ENCODE data around the gene SLC12A7.
"Not testable (repeated sequence)": the region's sequence is repeated elsewhere in the genome, so short reads cannot be mapped to it uniquely, and the experiment has no call there.

SLC12A7 gene

GRCh38 chr5:1111727-1112289, at the start of gene SLC12A7:
Gene SLC12A7, minus strand, starts transcription at chr5:1112063. Its CDS starts 72 bp downstream, at chr5:1111991.
- no peak for DNase-seq (ENCODE audit: low spot score)

DNA sequence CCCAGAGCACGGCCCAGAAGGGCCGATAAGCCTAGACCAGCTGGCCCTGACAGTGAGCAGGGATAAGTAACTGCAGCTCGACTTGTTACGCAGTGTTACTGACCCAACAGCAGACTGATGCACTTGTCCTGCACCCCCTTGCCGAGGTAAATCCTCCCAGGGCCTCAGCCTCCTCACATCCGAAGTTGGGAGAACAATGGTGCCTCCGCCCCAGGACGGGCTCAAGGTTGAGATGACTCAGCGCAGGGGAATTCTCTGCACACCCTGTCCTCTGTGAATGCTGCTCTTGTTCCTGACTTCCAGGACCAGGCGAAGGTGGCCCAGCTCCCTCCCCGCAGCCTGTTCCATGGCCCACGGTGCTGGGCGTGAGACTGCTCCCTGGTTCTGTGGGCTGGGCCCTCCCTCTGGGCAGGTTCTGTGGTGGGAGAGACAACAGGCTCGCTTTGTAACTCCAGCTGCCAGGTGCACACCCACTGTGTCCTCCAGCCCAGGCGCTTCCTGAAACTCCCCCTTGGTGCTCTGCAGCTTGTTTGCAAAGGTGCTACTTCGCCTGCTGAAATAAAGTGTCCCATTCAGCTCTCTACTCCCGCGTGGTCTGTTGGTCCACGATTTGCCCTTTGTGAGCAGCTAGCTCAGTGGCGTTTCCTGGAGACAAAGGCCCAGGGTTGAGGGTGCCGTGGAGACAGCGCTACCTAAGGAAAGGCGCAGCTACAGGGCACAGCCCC, 49.4 kb upstream of the SLC12A7 start:
- DNase-seq (ENCODE audit: low spot score): no peak

DNA sequence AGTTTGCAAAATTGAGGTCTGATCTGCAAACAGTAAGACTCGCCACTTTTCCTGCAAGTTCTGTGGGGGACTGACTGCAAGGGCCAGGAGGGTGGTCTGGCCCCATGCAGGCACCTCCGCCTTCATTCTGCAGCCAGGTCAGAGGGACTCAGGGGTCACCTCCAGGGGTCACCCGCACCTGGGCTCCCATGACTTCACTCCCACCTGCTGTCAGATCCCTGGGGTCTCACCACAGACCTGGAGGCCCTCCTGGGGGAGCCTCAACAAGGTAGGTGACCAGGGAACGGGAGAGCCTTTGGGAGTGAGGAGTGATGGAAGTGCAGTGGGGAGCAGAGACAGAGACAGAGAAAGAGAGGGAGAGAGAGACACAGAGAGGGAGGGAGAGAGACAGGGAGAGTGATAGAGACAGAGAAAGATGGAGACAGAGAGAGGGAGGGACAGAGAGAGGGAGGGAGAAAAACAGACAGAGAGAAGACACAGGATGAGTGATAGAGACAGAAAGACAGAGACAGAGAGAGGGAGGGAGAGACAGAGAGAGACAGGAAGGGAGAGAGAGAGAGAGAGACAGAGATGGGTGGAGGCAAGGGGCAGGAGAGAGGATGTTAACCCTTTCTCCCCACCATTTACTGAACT, 48.0 kb upstream of the SLC12A7 start:
- DNase-seq (ENCODE audit: low spot score): no peak

DNA sequence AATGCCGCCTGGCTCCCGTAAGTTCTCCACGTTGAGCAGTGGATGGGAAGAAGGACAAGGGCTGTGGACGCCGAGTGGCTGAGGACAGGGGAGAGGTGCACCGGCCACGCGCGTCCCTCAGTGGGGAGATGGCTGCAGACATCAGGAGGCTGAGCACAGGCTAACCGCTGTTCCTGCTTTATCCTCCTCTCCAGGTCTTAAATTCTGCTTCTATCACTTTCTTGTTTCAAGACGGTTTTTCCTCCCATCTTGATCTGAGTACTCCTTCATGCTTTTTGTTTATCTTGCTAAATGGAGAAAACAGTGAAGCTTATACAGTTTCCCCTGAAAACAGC, 47.4 kb upstream of the SLC12A7 start:
- no peak for DNase-seq (ENCODE audit: low spot score)

DNA sequence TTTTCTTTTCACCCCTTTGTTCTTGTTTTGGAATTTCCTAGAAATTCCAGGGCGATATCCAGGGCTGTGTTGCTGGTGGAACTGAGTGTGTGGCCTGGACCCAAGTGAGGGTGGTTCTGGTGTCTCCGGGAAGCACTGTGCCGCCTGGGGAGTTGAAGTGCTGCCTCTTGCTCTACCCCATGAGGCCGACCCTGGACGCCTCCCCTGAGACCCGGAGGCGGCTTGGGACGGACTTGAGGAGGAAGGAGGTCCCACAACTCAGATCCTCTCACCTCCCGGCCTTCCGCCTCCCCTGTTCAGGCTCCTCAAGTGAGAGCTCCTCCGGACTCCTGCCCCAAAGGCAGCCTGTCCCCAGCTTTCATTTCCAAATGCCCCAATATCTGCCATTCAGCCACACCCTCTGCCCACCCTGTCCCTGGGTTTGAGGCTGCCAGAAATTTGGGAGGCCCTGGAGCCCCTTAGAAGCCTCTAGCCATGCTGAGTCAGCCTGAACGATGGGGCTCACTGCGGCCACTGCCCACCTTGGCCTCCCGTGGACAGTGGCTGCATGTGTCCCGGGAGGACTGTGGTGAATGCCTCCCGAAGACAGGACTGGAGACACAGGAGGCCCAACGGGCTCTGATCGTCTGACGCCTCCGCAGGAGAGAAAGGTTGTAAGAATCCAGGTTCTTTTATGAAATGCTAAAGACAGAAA, 46.9 kb upstream of the SLC12A7 start:
- DNase-seq (ENCODE audit: low spot score): no peak

- not testable (repeated sequence) for DNase-seq (ENCODE audit: low spot score)
Observed at GRCh38 chr5:1157461-1157986, 45.7 kb upstream of the SLC12A7 start.

GRCh38 chr5:1156754-1157460, 45.0 kb upstream of the SLC12A7 start:
- no peak for DNase-seq (ENCODE audit: low spot score)

DNA sequence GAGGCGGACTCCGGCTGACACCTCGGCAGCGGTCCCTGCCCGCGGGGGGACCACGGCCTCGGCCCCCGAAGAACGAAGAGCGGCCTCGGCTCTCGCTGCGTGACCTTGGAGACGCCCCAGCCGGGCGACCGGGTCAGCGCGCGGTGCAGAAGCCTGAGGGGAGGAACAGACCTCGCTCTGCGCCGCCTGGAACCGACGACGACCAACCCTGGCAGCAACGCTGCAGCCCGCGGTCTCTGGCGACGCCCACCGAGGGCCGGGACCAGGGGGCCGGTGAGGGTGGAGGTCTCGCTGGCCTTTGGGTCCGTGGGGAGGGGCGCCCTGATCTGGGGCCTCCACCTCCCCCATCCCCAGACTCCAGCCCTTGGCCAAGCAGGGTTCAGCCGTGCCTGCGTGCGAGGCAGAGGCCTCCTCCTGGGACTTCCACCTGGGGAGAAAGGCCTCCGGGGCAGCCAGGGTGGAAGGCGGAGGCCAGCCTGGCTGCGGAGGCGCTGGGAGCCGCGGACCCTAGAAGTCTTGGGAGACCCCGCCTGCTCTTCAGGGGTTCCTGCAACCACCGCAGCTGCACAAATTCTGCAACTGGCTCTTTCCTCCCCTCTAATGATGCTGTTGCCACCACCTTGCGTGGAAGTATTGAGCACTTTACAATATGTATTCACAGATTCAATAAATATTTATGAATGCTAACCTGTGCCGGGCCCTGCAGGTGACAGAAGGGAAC, 44.3 kb upstream of the SLC12A7 start:
- DNase-seq (ENCODE audit: low spot score): no peak

GRCh38 chr5:1155191-1156032, 43.5 kb upstream of the SLC12A7 start:
- no peak for DNase-seq (ENCODE audit: low spot score)

DNA sequence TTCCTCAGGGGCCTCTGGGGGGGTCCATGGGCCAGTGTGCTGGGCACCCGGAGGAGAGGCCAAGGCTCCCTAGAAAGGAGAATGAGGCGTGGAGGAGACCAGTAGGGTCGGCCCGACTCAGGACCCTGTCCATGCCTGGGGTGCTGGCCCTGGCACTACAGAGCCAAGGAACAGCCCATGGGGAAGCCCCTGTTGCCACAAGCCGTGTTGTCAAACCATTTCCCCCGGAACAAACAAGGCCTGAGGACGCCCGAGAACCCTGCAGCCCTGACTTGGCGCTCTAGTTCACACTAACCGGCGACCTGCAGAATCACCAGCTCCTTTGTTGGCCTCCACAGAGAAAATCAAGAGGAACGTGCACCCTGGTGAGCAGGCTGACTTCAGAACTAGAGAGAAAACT, 41.6 kb upstream of the SLC12A7 start:
- DNase-seq (ENCODE audit: low spot score): no peak

DNA sequence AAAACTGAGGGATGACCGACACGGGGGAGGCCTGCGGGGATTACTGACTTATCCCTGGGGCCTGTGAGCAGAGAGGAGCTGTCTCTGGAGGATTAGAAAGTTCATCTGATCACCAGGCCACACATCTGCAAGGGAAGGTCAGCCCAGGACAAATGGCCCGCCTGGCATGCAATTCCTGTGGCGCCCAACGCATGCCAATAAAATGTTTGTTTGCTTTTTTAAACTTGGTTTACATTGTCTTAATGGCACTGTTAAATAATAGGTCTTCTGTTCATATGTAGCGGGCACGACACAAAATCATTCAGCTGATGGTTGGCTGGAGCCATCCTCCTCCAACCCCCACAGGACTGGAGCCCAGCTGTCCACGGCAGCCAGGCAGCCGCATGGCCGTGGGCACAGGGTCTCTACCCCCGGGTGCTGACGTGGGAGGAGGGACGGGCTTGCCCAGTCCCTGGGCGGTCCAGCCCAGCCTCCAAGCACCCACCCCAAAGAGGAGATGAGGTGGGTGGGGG, 41.0 kb upstream of the SLC12A7 start:
- DNase-seq (ENCODE audit: low spot score): no peak

GRCh38 chr5:1152156-1152555, 40.3 kb upstream of the SLC12A7 start:
- no peak for DNase-seq (ENCODE audit: low spot score)

- no peak for DNase-seq (ENCODE audit: low spot score)
Observed at GRCh38 chr5:1151316-1151715, 39.5 kb upstream of the SLC12A7 start.

DNA sequence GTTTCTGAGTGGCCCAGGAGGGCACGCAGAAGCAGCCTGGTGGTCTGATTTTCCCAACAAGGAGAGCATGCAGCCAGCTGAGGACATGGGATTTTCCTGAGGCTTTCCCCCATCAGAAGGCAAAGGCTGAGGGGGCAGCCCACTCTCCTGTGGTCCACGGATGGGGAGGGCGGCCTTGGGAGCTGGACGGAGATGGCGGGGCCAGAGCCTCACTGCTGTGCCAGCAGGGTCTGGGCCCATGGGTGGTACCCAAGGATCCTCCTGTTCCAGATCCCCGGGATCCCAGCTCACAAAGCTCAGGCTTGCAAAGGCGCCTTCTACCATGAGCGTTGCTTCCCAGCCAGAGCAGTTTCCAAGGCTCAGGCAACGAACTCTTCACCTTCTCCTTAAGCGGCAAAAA, 39.0 kb upstream of the SLC12A7 start:
- no peak for DNase-seq (ENCODE audit: low spot score)

DNA sequence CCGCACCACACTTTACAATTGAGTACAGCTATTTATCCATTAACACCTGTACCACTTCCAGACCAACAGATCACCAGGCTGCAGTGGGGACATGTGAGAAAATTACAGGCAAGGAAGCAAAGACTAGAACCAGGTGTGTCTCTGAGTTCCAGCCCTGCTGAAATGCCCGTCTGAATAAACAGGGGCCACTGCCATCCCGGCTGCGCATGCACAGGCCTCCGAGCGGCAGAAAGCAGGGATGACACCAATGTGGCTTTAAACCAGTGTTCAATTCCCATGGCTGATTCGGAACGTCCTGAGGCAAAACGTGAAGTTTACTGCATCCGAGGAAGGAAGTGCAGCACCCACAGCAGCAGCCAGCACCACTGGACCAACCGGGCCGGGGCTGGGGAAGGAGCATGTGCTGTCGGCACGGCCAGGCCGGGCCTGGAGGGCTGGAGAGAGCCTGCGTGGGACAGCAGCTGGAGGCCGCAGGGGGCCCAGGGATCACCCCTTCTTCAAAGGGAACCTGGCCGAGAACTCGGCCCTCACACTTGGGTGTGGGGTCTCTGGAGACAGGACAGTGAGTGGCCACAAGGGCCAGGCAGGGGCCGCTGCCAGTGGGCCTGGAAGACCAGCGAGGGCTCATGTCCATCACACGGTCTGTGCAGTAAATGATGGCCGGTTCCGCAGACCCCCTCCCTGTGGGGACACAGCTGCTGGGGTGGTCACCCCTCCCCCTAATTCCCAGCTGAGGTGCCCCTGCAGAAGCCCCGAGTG, 33.0 kb upstream of the SLC12A7 start:
- no peak for DNase-seq (ENCODE audit: low spot score)

- no peak for DNase-seq (ENCODE audit: low spot score)
Observed at GRCh38 chr5:1144089-1144488, 32.2 kb upstream of the SLC12A7 start.

DNA sequence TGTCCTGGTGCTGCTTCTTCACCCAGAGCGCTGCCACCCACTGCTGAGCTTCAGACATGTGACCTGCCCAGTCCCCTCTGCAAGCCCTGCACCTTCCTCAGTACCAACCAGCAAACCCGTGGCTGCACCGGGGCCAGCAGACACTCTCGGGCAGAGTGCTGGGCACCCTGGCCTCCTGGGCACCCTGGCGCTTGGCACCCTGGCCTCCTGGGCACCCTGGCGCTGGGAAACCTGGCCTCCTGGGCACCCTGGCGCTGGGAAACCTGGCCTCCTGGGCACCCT, 31.7 kb upstream of the SLC12A7 start:
- no peak for DNase-seq (ENCODE audit: low spot score)

DNA sequence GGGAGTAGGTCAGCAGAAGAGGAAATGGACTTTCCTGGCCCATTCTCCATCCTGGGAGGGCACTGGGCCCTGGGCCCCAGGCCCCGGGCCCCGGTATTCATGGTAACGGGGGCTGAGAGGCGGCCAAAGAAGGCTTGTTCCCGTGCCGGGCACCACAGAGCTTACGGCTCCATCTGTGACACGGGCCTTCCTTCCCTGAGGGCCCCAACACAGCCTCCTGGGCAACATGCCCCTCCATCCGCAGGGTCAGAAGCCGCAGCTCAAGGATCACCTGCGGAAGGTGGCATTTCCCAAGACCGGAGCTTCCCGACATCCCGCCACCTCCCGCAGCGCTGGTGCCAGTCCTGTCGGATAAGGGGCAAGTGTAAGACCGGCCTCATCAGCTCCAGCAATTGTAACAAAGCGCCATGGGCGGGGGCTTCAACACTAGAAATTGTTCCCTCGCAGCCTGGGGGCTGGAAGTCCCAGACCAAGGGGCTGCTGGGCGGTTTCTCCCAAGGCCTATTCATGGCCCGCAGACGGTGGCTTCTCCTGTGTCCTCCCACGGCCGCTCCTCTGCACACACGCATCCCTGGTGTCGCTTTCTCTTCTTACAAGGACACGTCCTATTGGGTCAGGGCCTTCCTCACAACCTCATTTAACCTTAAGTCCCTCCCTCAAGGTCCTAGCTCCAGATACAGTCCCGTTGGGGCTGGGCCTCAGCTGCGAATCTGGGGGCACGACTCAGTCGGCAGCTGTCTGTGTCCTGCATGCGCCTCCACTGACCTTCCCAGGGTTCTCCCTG, 31.2 kb upstream of the SLC12A7 start:
- DNase-seq (ENCODE audit: low spot score): no peak

- DNase-seq (ENCODE audit: low spot score): no peak
Observed at GRCh38 chr5:1141834-1142233, 30.0 kb upstream of the SLC12A7 start.

Data from kidney capillary endothelial cell (primary cell).